OCI-LY7 (cell line): ENCODE data around the gene CABP1. TPM values are rescaled to one million over a fixed set of nuclear protein-coding genes. Genes with fewer than 3 reads are reported as not detected.

Experiments
- BruUV-seq: library from RNA; stranded (reverse); fragments of 400-500 nt; replicated peaks from 2 replicates; lab custom pipeline; 2021; lab: Mats Ljungman, UMichigan
- CTCF ChIA-PET: fragments of 300-600 bp; sonication (Branson Sonifier 250); formaldehyde crosslinking; loops from one replicate; lab custom pipeline; 2022; ENCODE audit warnings: antibody characterized with exemption; ENCODE audit not compliant: unreplicated experiment; lab: Charles Lee
- POLR2A ChIA-PET: fragments of 300-600 bp; sonication (Branson Sonifier 250); formaldehyde crosslinking; loops from one replicate; lab custom pipeline; 2022; ENCODE audit warnings: antibody characterized with exemption; lab: Charles Lee
- DNase-seq: peaks from one replicate; pipeline ENCODE4 v3.0.0-alpha.2; 2015; ENCODE audit warnings: low spot score
- H2AFZ ChIP-seq: fragments of 200-600 bp; sonication (generic), shearing (Covaris generic); 2 replicates; pipeline ENCODE4 v1.6.1; 2014; ENCODE audit warnings: mild to moderate bottlenecking, antibody characterized with exemption, low read length, moderate library complexity
- H3K27ac ChIP-seq: fragments of 200-600 bp; sonication (generic); 2 replicates; pipeline ENCODE4 v1.5.1; 2014; ENCODE audit warnings: mixed run types, low read depth, mild to moderate bottlenecking, moderate library complexity, low read length, inconsistent platforms; ENCODE audit not compliant: poor library complexity, severe bottlenecking
- H3K36me3 ChIP-seq: fragments of 200-600 bp; sonication (generic); 2 replicates; pipeline ENCODE4 v1.6.1; 2014; ENCODE audit warnings: mild to moderate bottlenecking, antibody characterized with exemption, low read length, moderate library complexity, mixed read lengths; ENCODE audit not compliant: insufficient read depth
- H3K4me1 ChIP-seq: fragments of 200-600 bp; sonication (generic); 2 replicates; pipeline ENCODE4 v1.5.1; 2014; ENCODE audit warnings: mild to moderate bottlenecking, low read length; ENCODE audit not compliant: insufficient read depth, poor library complexity, severe bottlenecking
- H3K4me2 ChIP-seq: fragments of 200-600 bp; sonication (generic); 2 replicates; pipeline ENCODE4 v1.6.1; 2014; ENCODE audit warnings: mild to moderate bottlenecking, low read length
- H3K4me3 ChIP-seq: fragments of 200-600 bp; sonication (generic); 2 replicates; pipeline ENCODE4 v1.5.1; 2014; ENCODE audit warnings: mild to moderate bottlenecking, low read depth, low read length; ENCODE audit not compliant: poor library complexity, severe bottlenecking
- H3K79me2 ChIP-seq: fragments of 200-600 bp; sonication (generic); 2 replicates; pipeline ENCODE4 v1.6.1; 2016; ENCODE audit warnings: low read depth, mild to moderate bottlenecking, low read length, moderate library complexity, mixed read lengths; ENCODE audit not compliant: insufficient read depth
- H3K9me2 ChIP-seq: fragments of 200-600 bp; sonication (generic); 2 replicates; pipeline ENCODE4 v1.6.1; 2016; ENCODE audit warnings: mild to moderate bottlenecking, low read length, mixed read lengths; ENCODE audit not compliant: insufficient read depth
- H3K9me3 ChIP-seq: fragments of 200-600 bp; sonication (generic); 2 replicates; pipeline ENCODE4 v1.6.1; 2014; ENCODE audit warnings: mild to moderate bottlenecking, mixed run types, low read length, mixed read lengths
- H4K20me1 ChIP-seq: fragments of 200-600 bp; sonication (generic); 2 replicates; pipeline ENCODE4 v1.6.1; 2014; ENCODE audit warnings: mild to moderate bottlenecking, antibody characterized with exemption, low read length, moderate library complexity, mixed read lengths; ENCODE audit not compliant: insufficient read depth
- EZH2phosphoT487 ChIP-seq: fragments of 200-600 bp; sonication (generic); IDR thresholded peaks from 2 replicates; pipeline ENCODE4 v1.6.1; 2018; ENCODE audit warnings: low read depth, borderline replicate concordance, mild to moderate bottlenecking, mixed run types, antibody characterized with exemption, low read length, moderate library complexity, mixed read lengths
- intact Hi-C: fragments of 100-400 bp; cut with micrococcal nuclease; formaldehyde crosslinking; loops from one replicate; pipeline ENCODE4 v1.10.0; 2022; ENCODE audit not compliant: unreplicated experiment
- total RNA-seq, 2 experiments: library from RNA; depleted of rRNA in 1 of 2; stranded (reverse); fragments of >200 nt in 1 of 2; shearing (Covaris generic) in 1 of 2; gene quantifications; 2 replicates each; pipeline ENCODE4 v1.2.3, GENCODE V29; 2014 to 2022
- TF ChIP-seq, protein P1 (sequence below): fragments of 200-600 bp; sonication (generic); conservative IDR thresholded peaks from 2 replicates; pipeline ENCODE4 v1.5.1; 2014; ENCODE audit warnings: mild to moderate bottlenecking, antibody characterized with exemption, low read length, moderate library complexity, mixed read lengths

CABP1 gene
- total RNA-seq, 2 experiments from 2014 or later = 0.79 to 3.8 TPM

DNA sequence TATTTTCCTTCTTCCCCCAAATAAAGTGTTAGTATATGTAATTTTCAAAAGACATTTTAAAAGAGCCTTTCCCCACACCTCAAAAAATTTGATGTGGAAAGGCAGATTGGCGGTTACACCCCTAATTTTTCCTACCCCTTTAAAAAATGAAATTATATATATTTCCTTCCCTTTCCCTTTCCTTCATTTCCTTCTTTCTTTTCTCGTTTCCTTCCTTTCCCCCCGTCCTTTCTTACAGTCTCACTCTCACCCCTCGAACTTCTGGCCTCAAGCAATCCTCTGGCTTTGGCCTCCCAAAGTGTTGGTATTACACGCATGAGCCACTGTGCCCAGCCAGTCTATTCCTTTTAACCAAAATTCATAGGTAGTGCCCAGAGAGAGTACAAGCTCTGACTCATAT lies 65.6 kb downstream of the CABP1 start:
- no TSS peak for BruUV-seq
- peaks cover 7% of the 10 kb centered on the region for H3K4me1 ChIP-seq
- no peak for DNase-seq
- H3K4me3 ChIP-seq = no peak overlapping the region
- ChIA-PET CTCF (no interaction called here), POLR2A (interaction anchor here (0.6 kb wide), 1 partner anchor 17 kb away, joined by 4 read pairs; no protein-coding TSS in a partner anchor)
- H3K9me3 ChIP-seq = no peaks in the 10 kb centered on the region
- no peak overlapping the region for H2AFZ ChIP-seq
- H4K20me1 ChIP-seq = no peaks in the 10 kb centered on the region
- H3K9me2 ChIP-seq = no peaks in the 10 kb centered on the region
- no peak overlapping the region for H3K27ac ChIP-seq
- H3K36me3 ChIP-seq = peaks cover 35% of the 10 kb centered on the region
- H3K79me2 ChIP-seq = no peaks in the 10 kb centered on the region; the same call in 1 of the 2 replicates
- no peak for TF ChIP-seq EZH2phosphoT487
- TF ChIP-seq, protein P1, sequence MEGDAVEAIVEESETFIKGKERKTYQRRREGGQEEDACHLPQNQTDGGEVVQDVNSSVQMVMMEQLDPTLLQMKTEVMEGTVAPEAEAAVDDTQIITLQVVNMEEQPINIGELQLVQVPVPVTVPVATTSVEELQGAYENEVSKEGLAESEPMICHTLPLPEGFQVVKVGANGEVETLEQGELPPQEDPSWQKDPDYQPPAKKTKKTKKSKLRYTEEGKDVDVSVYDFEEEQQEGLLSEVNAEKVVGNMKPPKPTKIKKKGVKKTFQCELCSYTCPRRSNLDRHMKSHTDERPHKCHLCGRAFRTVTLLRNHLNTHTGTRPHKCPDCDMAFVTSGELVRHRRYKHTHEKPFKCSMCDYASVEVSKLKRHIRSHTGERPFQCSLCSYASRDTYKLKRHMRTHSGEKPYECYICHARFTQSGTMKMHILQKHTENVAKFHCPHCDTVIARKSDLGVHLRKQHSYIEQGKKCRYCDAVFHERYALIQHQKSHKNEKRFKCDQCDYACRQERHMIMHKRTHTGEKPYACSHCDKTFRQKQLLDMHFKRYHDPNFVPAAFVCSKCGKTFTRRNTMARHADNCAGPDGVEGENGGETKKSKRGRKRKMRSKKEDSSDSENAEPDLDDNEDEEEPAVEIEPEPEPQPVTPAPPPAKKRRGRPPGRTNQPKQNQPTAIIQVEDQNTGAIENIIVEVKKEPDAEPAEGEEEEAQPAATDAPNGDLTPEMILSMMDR = no peak
- H3K4me2 ChIP-seq = no peak overlapping the region
- intact Hi-C loops = no loop called here

DNA sequence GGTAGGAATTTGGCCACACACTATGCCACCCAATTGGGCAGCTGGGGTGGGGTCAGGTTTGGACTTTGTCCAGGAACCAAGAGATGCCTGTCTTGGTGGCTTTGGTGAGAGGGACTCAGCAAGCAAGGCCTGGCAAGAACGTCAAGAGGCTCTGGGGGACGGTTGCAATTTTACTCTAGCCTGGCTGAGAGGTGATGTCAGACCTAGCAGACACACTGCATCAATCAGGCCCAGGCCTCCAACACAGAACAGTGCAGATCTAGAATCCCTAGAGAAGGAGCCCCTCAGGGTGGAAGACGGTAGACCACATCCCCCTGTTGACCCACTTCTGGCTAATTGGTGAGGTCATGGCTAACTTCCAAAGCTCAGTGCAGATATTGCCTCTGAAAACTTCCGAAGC lies 68.2 kb downstream of the CABP1 start:
- TF ChIP-seq, protein P1 = no peak
- no peak for TF ChIP-seq EZH2phosphoT487
- intact Hi-C loops = no loop called here
- H3K79me2 ChIP-seq = no peaks in the 10 kb centered on the region; the same call in 1 of the 2 replicates
- peaks cover 31% of the 10 kb centered on the region for H3K4me1 ChIP-seq
- no peak overlapping the region for H3K4me2 ChIP-seq
- no peak for DNase-seq
- H3K9me2 ChIP-seq = no peaks in the 10 kb centered on the region
- H3K27ac ChIP-seq = no peak overlapping the region
- no TSS peak for BruUV-seq
- POLR2A ChIA-PET = interaction anchor here (1.0 kb wide), 1 partner anchor 10 kb away, joined by 4 read pairs; no protein-coding TSS in a partner anchor
- peaks cover 14% of the 10 kb centered on the region for H3K36me3 ChIP-seq
- no peak overlapping the region for H2AFZ ChIP-seq
- no peaks in the 10 kb centered on the region for H4K20me1 ChIP-seq
- H3K9me3 ChIP-seq = no peaks in the 10 kb centered on the region
- no peak overlapping the region for H3K4me3 ChIP-seq
- CTCF ChIA-PET = interaction anchor here (1.7 kb wide), 1 partner anchor 60 kb away, joined by 8 read pairs; no protein-coding TSS in a partner anchor
